Stimulated activated CD4-positive, alpha-beta T cell treated with anti-CD3 and anti-CD28 coated beads, Interleukin-15, amount 100 ng/mL, for 1 hour (primary cell): ENCODE results near the gene UPK3BL2.
"Not testable (repeated sequence)": the region's sequence is repeated elsewhere in the genome, so short reads cannot be mapped to it uniquely, and the experiment has no call there.

Experiments
- DNase-seq, 2 donors: peaks; one replicate each; pipeline ENCODE4 v3.0.0-alpha.2; 2020; ENCODE audit warnings: low read depth in 1 of 2, low spot score in 1 of 2

The UPK3BL2 gene

GRCh38 chr7:102543596-102543995 is at the start of gene UPK3BL2:
TSS of gene UPK3BL2 (minus strand) at chr7:102543696. CDS start at chr7:102543636, 60 bp downstream.
- DNase-seq: not testable (repeated sequence)

- DNase-seq: not testable (repeated sequence)
Observed at GRCh38 chr7:102592477-102593019, 49.1 kb upstream of the UPK3BL2 start.

- not testable (repeated sequence) for DNase-seq
Observed at GRCh38 chr7:102589857-102590256, 46.4 kb upstream of the UPK3BL2 start.

GRCh38 chr7:102583495-102583894 is 40.0 kb upstream of the UPK3BL2 start:
- not testable (repeated sequence) for DNase-seq

- DNase-seq: not testable (repeated sequence)
Observed at GRCh38 chr7:102581722-102582121, 38.2 kb upstream of the UPK3BL2 start.

- DNase-seq: not testable (repeated sequence)
Observed at GRCh38 chr7:102578486-102578885, 35.0 kb upstream of the UPK3BL2 start.

- DNase-seq: not testable (repeated sequence)
Observed at GRCh38 chr7:102577315-102578240, 34.1 kb upstream of the UPK3BL2 start.

GRCh38 chr7:102576363-102576762 is 32.9 kb upstream of the UPK3BL2 start:
- not testable (repeated sequence) for DNase-seq

- DNase-seq: not testable (repeated sequence)
Observed at GRCh38 chr7:102574607-102575006, 31.1 kb upstream of the UPK3BL2 start.

GRCh38 chr7:102572261-102573239 is 29.1 kb upstream of the UPK3BL2 start, which contains the start of gene POLR2J3:
TSS of gene POLR2J3 (minus strand) at chr7:102572583. CDS start at chr7:102572521, 62 bp downstream.
- peak; percentile 100 for DNase-seq

- DNase-seq: not testable (repeated sequence)
Observed at GRCh38 chr7:102568620-102569019, 25.1 kb upstream of the UPK3BL2 start.

- not testable (repeated sequence) for DNase-seq
Observed at GRCh38 chr7:102550808-102551422, 7.4 kb upstream of the UPK3BL2 start, which contains the start of gene SPDYE2. TSS of gene SPDYE2 (plus strand) at chr7:102551226. CDS start at chr7:102553256, 2,030 bp downstream.

- DNase-seq: not testable (repeated sequence)
Observed at GRCh38 chr7:102546353-102546752, 2.9 kb upstream of the UPK3BL2 start.

- DNase-seq: not testable (repeated sequence)
Observed at GRCh38 chr7:102545288-102545687, 1.8 kb upstream of the UPK3BL2 start.

- not testable (repeated sequence) for DNase-seq
Observed at GRCh38 chr7:102544372-102544771, 876 bp upstream of the UPK3BL2 start.

GRCh38 chr7:102542771-102543170 is 725 bp downstream of the UPK3BL2 start:
- DNase-seq: not testable (repeated sequence)

- not testable (repeated sequence) for DNase-seq
Observed at GRCh38 chr7:102542083-102542482, 1.4 kb downstream of the UPK3BL2 start.

GRCh38 chr7:102540604-102541003 is 2.9 kb downstream of the UPK3BL2 start:
- not testable (repeated sequence) for DNase-seq

- DNase-seq: not testable (repeated sequence)
Observed at GRCh38 chr7:102535062-102535615, 8.4 kb downstream of the UPK3BL2 start.

GRCh38 chr7:102532127-102532526 is 11.4 kb downstream of the UPK3BL2 start:
- not testable (repeated sequence) for DNase-seq
